ENCODE results near the gene CHM. TPM values are rescaled to one million over a fixed set of nuclear protein-coding genes. Genes with fewer than 3 reads are reported as not detected.

The CHM gene
- total RNA-seq, 1 donor from 2014 or later = 43.7 TPM

- no peak for DNase-seq (ENCODE audit: low spot score, unreplicated experiment)
- no peak for TF ChIP-seq CTCF (IDR thresholded peaks at IDR 0.05; ENCODE audit: unreplicated experiment)
- H3K4me1 Mint-ChIP-seq (ENCODE audit: low read depth) = peaks cover 5% of the 10 kb centered on the region
- peaks cover 6% of the 10 kb centered on the region for H3K9me3 Mint-ChIP-seq (ENCODE audit: low read depth)
- H3K36me3 Mint-ChIP-seq (ENCODE audit: insufficient read depth) = peaks cover 2% of the 10 kb centered on the region
- no peak overlapping the region for H3K4me3 Mint-ChIP-seq (ENCODE audit: low read depth)
- H3K27me3 Mint-ChIP-seq = peaks cover 3% of the 10 kb centered on the region
- no peak overlapping the region for H3K27ac Mint-ChIP-seq
Measured at GRCh38 chrX:86047936-86048280, 550 bp upstream of the CHM start.

- H3K4me3 Mint-ChIP-seq (ENCODE audit: low read depth) = no peak overlapping the region
Measured at GRCh38 chrX:86044216-86044615, 3.1 kb downstream of the CHM start.

GRCh38 chrX:86039625-86040568 is 7.5 kb downstream of the CHM start:
- no peak for DNase-seq (ENCODE audit: low spot score, unreplicated experiment)
- TF ChIP-seq CTCF (IDR thresholded peaks at IDR 0.05; ENCODE audit: unreplicated experiment) = no peak
- Mint-ChIP-seq H3K27ac (peak overlapping the region; percentile 60), H3K4me3 (ENCODE audit: low read depth) (peak overlapping the region; percentile 37), H3K9me3 (ENCODE audit: low read depth) (peaks cover 6% of the 10 kb centered on the region), H3K36me3 (ENCODE audit: insufficient read depth) (peaks cover 5% of the 10 kb centered on the region), H3K4me1 (ENCODE audit: low read depth) (peaks cover 20% of the 10 kb centered on the region), H3K27me3 (no peaks in the 10 kb centered on the region)

More at GRCh38 chrX:86044216-86044615, 3.1 kb downstream of the CHM start:
- peaks cover 2% of the 10 kb centered on the region for H3K36me3 Mint-ChIP-seq (ENCODE audit: insufficient read depth)
- no peak overlapping the region for H3K27ac Mint-ChIP-seq
- peaks cover 6% of the 10 kb centered on the region for H3K9me3 Mint-ChIP-seq (ENCODE audit: low read depth)
- TF ChIP-seq CTCF (IDR thresholded peaks at IDR 0.05; ENCODE audit: unreplicated experiment) = no peak
- peaks cover 22% of the 10 kb centered on the region for H3K4me1 Mint-ChIP-seq (ENCODE audit: low read depth)
- H3K27me3 Mint-ChIP-seq = no peaks in the 10 kb centered on the region
- no peak for DNase-seq (ENCODE audit: low spot score, unreplicated experiment)

DNA sequence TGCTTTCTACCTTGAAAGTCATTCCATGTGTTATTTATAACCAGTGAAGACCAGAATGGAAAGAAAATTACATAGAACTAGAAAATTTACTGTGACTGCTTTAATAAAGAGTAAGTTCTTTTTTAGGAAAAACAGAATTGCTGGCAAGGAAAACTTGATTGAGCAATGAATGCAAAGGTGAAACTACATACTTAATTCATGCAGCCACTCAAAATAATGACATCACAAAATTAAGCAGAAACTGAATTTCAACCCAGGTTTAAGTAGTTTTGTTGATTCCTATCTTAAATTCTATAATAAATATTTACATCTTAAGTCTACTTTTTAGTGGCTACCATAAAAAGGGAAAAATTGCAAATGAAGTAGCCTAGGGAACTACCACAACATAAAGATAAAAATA is 14.0 kb downstream of the CHM start:
- Mint-ChIP-seq H3K4me1 (ENCODE audit: low read depth) (peaks cover 4% of the 10 kb centered on the region), H3K9me3 (ENCODE audit: low read depth) (peaks cover 6% of the 10 kb centered on the region), H3K4me3 (ENCODE audit: low read depth) (no peak overlapping the region), H3K36me3 (ENCODE audit: insufficient read depth) (peaks cover 12% of the 10 kb centered on the region), H3K27ac (no peak overlapping the region), H3K27me3 (no peaks in the 10 kb centered on the region)
- TF ChIP-seq CTCF (IDR thresholded peaks at IDR 0.05; ENCODE audit: unreplicated experiment) = no peak
- no peak for DNase-seq (ENCODE audit: low spot score, unreplicated experiment)

DNA sequence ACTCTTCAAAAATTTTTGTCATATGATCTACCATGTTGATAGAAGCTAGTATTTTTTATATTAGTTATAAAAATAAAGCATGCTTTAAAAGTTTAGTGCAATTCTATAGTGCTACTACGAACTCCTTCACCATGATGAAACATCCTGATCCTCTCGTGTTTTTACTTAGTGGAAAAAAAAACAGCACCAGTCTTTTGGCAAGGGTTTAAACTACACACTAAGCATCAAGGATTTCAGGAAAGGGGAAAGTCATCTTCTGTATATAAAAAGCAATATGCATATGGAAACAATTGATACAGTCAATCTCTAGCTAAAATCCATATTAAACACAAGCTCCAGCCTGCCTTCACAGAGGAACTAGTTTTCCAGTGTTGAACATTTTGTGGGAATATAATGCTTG is 18.7 kb downstream of the CHM start:
- DNase-seq (ENCODE audit: low spot score, unreplicated experiment) = no peak
- peaks cover 3% of the 10 kb centered on the region for H3K4me1 Mint-ChIP-seq (ENCODE audit: low read depth)
- no peak overlapping the region for H3K4me3 Mint-ChIP-seq (ENCODE audit: low read depth)
- H3K27me3 Mint-ChIP-seq = no peaks in the 10 kb centered on the region
- no peak for TF ChIP-seq CTCF (IDR thresholded peaks at IDR 0.05; ENCODE audit: unreplicated experiment)
- H3K36me3 Mint-ChIP-seq (ENCODE audit: insufficient read depth) = peaks cover 5% of the 10 kb centered on the region
- no peaks in the 10 kb centered on the region for H3K9me3 Mint-ChIP-seq (ENCODE audit: low read depth)
- no peak overlapping the region for H3K27ac Mint-ChIP-seq

Measured in progenitor cell of endocrine pancreas (in vitro differentiated cells).